Endothelial cell of umbilical vein (primary cell): ENCODE data around the gene SLC5A10. TPM values are rescaled to one million over a fixed set of nuclear protein-coding genes. Genes with fewer than 3 reads are reported as not detected.

Source experiments
- BruUV-seq: library from RNA; stranded (reverse); fragments of 400-500 nt; replicated peaks from 2 replicates; lab custom pipeline; 2021; lab: Mats Ljungman, UMichigan
- CTCF ChIA-PET: fragments of 300-600, 350-600 bp; sonication (Branson Sonifier 250); formaldehyde crosslinking; loops from one replicate; lab custom pipeline; 2021; ENCODE audit warnings: antibody characterized with exemption, inconsistent platforms; lab: Charles Lee
- POLR2A ChIA-PET: fragments of 300-600, 350-600 bp; sonication (Branson Sonifier 250); formaldehyde crosslinking; loops from one replicate; lab custom pipeline; 2021; ENCODE audit warnings: antibody characterized with exemption, inconsistent platforms; lab: Charles Lee
- DNase-seq: peaks from one replicate; pipeline ENCODE4 v3.0.0-alpha.2; 2011; ENCODE audit warnings: low read depth, low spot score
- FAIRE-seq: peaks from 2 replicates; lab custom pipeline; 2011; peaks lifted over from hg19 to GRCh38; lab: Jason Lieb, UNC
- H2AFZ ChIP-seq: 2 replicates; pipeline ENCODE4 v1.6.0; 2012; ENCODE audit warnings: low read depth, low read length, control low read depth, inconsistent platforms
- H3K27ac ChIP-seq: 2 replicates; pipeline ENCODE4 v1.5.1; 2011; ENCODE audit warnings: low read depth, mild to moderate bottlenecking, control low read depth, low read length, moderate library complexity; ENCODE audit not compliant: insufficient read depth
- H3K27me3 ChIP-seq, 2 experiments: 2 replicates each; pipeline versions ENCODE4 v1.6.0 to v1.6.1; 2011; ENCODE audit warnings: low read length in 2 of 2, mixed read lengths in 1 of 2; ENCODE audit not compliant: control insufficient read depth in 2 of 2, insufficient read depth in 2 of 2
- H3K36me3 ChIP-seq, 2 experiments: 2 replicates in 1 of 2; 3 replicates in 1 of 2; pipeline ENCODE4 v1.5.1; 2011; ENCODE audit warnings: low read length in 2 of 2, mild to moderate bottlenecking in 1 of 2, moderate library complexity in 1 of 2; ENCODE audit not compliant: control insufficient read depth in 2 of 2, insufficient read depth in 2 of 2; ENCODE audit errors: extremely low read depth in 1 of 2
- H3K4me1 ChIP-seq: 3 replicates; pipeline ENCODE4 v1.5.1; 2011; ENCODE audit warnings: mild to moderate bottlenecking, low read length; ENCODE audit not compliant: control insufficient read depth, insufficient read depth; ENCODE audit errors: extremely low read depth
- H3K4me2 ChIP-seq: 2 replicates; pipeline ENCODE4 v1.6.1; 2011; ENCODE audit warnings: low read length, control low read depth, mixed read lengths; ENCODE audit not compliant: insufficient read depth
- H3K4me3 ChIP-seq, 3 experiments: fragments of 200-600 bp in 1 of 3; sonication (generic), shearing (Covaris generic) in 1 of 3; replicated peaks in 1 of 3; 2 replicates each; pipeline ENCODE4 v1.5.1; 2011 to 2016; ENCODE audit warnings: control low read depth in 3 of 3, low read length in 3 of 3, mild to moderate bottlenecking in 2 of 3, inconsistent platforms in 1 of 3, low read depth in 1 of 3, moderate library complexity in 1 of 3; ENCODE audit not compliant: insufficient read depth in 1 of 3
- H3K79me2 ChIP-seq: 2 replicates; pipeline ENCODE4 v1.6.0; 2012; ENCODE audit warnings: low read length, inconsistent platforms; ENCODE audit not compliant: control insufficient read depth, insufficient read depth
- H3K9ac ChIP-seq: replicated peaks from 2 replicates; pipeline ENCODE3; 2011; ENCODE audit warnings: low read length, control low read depth; ENCODE audit not compliant: insufficient read depth; ENCODE audit errors: extremely low read depth
- H3K9me1 ChIP-seq: replicated peaks from 3 replicates; pipeline ENCODE4 v1.6.0; 2011; ENCODE audit warnings: mild to moderate bottlenecking, low read length; ENCODE audit not compliant: control insufficient read depth, insufficient read depth; ENCODE audit errors: extremely low read depth
- H3K9me3 ChIP-seq: replicated peaks from 2 replicates; pipeline ENCODE4 v1.5.1; 2012; ENCODE audit warnings: low read length, inconsistent platforms; ENCODE audit not compliant: control insufficient read depth, insufficient read depth
- H4K20me1 ChIP-seq: replicated peaks from 2 replicates; pipeline ENCODE3; 2011; ENCODE audit warnings: mild to moderate bottlenecking, low read length; ENCODE audit not compliant: control insufficient read depth, insufficient read depth; ENCODE audit errors: extremely low read depth
- EZH2 ChIP-seq: IDR thresholded peaks from 2 replicates; pipeline ENCODE4 v1.6.1; 2012; ENCODE audit warnings: borderline replicate concordance, low read depth, mild to moderate bottlenecking, moderate library complexity, low read length, inconsistent platforms; ENCODE audit not compliant: severe bottlenecking
- FOS ChIP-seq: IDR thresholded peaks from 2 replicates; pipeline ENCODE4 v1.6.1; 2011; ENCODE audit warnings: mild to moderate bottlenecking, low read length, moderate library complexity, borderline replicate concordance; ENCODE audit not compliant: insufficient read depth
- GATA2 ChIP-seq: IDR thresholded peaks from 2 replicates; pipeline ENCODE4 v1.7.0; 2011; ENCODE audit warnings: low read depth, mild to moderate bottlenecking, moderate library complexity, mixed read lengths, low read length; ENCODE audit not compliant: insufficient read length, insufficient read depth
- JUN ChIP-seq: IDR thresholded peaks from 2 replicates; pipeline ENCODE4 v1.6.1; 2011; ENCODE audit warnings: borderline replicate concordance, low read depth; ENCODE audit not compliant: insufficient read length, insufficient read depth
- MAX ChIP-seq: IDR thresholded peaks from 2 replicates; pipeline ENCODE4 v1.6.1; 2011; ENCODE audit not compliant: insufficient read depth, insufficient read length
- MYC ChIP-seq: IDR thresholded peaks from one replicate; pipeline ENCODE4 v1.6.1; 2011; ENCODE audit warnings: mild to moderate bottlenecking, low read depth, low read length
- POLR2A ChIP-seq: IDR thresholded peaks from 2 replicates; pipeline ENCODE4 v1.6.1; 2012; ENCODE audit warnings: low read depth, mild to moderate bottlenecking, control low read depth, low read length
- POLR2AphosphoS5 ChIP-seq: IDR thresholded peaks from 2 replicates; pipeline ENCODE4 v1.6.1; 2012; ENCODE audit warnings: low read depth, mild to moderate bottlenecking, control low read depth, low read length, moderate library complexity; ENCODE audit not compliant: insufficient read depth
- dilution Hi-C: fragments of 300-500 bp; cut with MboI; formaldehyde crosslinking; loops from one replicate; pipeline ENCODE4 v1.15.0; 2019; ENCODE audit warnings: low sequenced_read_pairs; ENCODE audit not compliant: extremely low pct_ligation_motif_present
- intact Hi-C: fragments of 100-400 bp; cut with micrococcal nuclease; formaldehyde crosslinking; loops from one replicate; pipeline ENCODE4 v1.10.0; 2022
- polyA plus RNA-seq, 4 experiments: library from polyadenylated mRNA; depleted of rRNA in 3 of 4; stranded (reverse) in 3 of 4; unstranded in 1 of 4; fragments of >200 nt; gene quantifications; 2 replicates each; pipeline versions ENCODE4 v1.2.1 to v1.2.3, GENCODE V29; 2011 to 2012; ENCODE audit warnings: missing spikeins in 1 of 4
- total RNA-seq: library from RNA; stranded (reverse); gene quantifications from 2 replicates; pipeline ENCODE4 v1.2.3, GENCODE V29; 2021
- TF ChIP-seq, protein P1 (sequence below), 2 donors: IDR thresholded peaks; 1 replicate in 1 of 2; 2 replicates in 1 of 2; pipeline ENCODE4 v1.5.1; 2011; ENCODE audit warnings: low read length in 2 of 2, mild to moderate bottlenecking in 2 of 2, moderate library complexity in 2 of 2, control low read depth in 1 of 2, inconsistent platforms in 1 of 2, low read depth in 1 of 2; ENCODE audit not compliant: insufficient read depth in 1 of 2; ENCODE audit errors: extremely low read depth in 1 of 2

The SLC5A10 gene
- total and polyA plus RNA-seq, 2 donors (not counting 3 experiments of a cell fraction or from before 2014, with no cell fraction given), result not detected

DNA sequence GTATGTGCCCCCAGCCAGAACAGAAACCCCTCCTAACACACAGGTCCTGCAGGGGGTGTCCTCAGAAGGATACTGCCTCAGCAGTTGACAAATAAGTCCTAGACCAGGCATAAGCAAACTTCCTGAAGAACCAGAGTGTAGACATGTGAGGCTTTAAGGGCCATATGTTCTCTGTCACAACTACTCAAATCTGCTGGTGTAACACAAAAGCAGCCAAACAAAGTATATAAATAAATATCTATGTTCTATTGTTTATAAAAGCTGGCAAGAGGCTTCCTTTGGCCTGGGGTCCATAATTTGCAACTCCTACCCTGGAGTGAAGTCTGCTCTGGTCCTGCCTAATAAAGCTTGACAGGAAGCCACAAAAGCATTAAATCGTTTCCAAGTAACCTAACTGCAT is 42.7 kb downstream of the SLC5A10 start:
- H3K9me3 ChIP-seq, result no peaks in the 10 kb centered on the region
- H3K9ac ChIP-seq, result no peak overlapping the region
- no peak overlapping the region for H3K4me2 ChIP-seq
- H4K20me1 ChIP-seq, result no peaks in the 10 kb centered on the region
- H3K4me1 ChIP-seq, result no peaks in the 10 kb centered on the region
- no peak overlapping the region for H2AFZ ChIP-seq
- dilution Hi-C loops (no loop called here), intact Hi-C loops (no loop called here)
- CTCF ChIA-PET, result no interaction called here
- no peaks in the 10 kb centered on the region for H3K27me3 ChIP-seq
- TF ChIP-seq GATA2 (no peak), POLR2AphosphoS5 (no peak), FOS (no peak), JUN (no peak), MAX (no peak), POLR2A (no peak)
- no peak for DNase-seq
- peaks cover 0 to 2% of the 10 kb centered on the region in 2 experiments for H3K36me3 ChIP-seq
- no peak for FAIRE-seq
- BruUV-seq, result no TSS peak
- peaks cover 31% of the 10 kb centered on the region for H3K79me2 ChIP-seq
- POLR2A ChIA-PET, result no interaction called here
- H3K4me3 ChIP-seq, result no peak overlapping the region
- H3K9me1 ChIP-seq, result no peaks in the 10 kb centered on the region
- no peak overlapping the region for H3K27ac ChIP-seq

DNA sequence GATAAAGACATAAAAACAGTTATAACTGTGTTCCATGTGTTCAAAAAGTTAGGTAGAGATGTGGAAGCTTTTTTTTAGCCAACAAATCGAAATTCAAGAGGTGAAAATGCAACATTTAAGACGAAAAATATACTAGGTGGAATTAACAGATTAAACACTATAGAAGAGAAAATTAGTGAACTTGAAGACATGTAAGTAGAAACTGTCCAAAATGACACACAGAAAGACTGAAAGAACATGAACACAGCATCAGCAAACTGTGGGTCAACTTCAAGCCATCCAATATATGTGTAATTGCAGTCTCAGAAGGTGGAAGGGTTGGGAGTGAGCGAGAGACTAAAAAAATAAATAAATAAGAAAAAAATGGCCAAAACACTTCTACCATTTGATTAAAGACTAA is 43.3 kb downstream of the SLC5A10 start:
- dilution Hi-C loops (no loop called here), intact Hi-C loops (no loop called here)
- H3K9me3 ChIP-seq, result no peaks in the 10 kb centered on the region
- no peak overlapping the region for H3K4me2 ChIP-seq
- BruUV-seq, result no TSS peak
- peaks cover 33% of the 10 kb centered on the region for H3K79me2 ChIP-seq
- H3K27me3 ChIP-seq, result no peaks in the 10 kb centered on the region
- no peak overlapping the region for H3K9ac ChIP-seq
- no peak overlapping the region for H2AFZ ChIP-seq
- H3K4me1 ChIP-seq, result no peaks in the 10 kb centered on the region
- no peak overlapping the region for H3K4me3 ChIP-seq
- no peak for DNase-seq
- FAIRE-seq, result no peak
- no peak overlapping the region for H3K27ac ChIP-seq
- no peaks in the 10 kb centered on the region for H4K20me1 ChIP-seq
- ChIA-PET POLR2A (no interaction called here), CTCF (no interaction called here)
- TF ChIP-seq GATA2, result no peak
- no peak for TF ChIP-seq POLR2AphosphoS5
- TF ChIP-seq POLR2A, result no peak
- TF ChIP-seq JUN, result no peak
- TF ChIP-seq EZH2, result no peak
- TF ChIP-seq MAX, result no peak
- TF ChIP-seq, protein P1, sequence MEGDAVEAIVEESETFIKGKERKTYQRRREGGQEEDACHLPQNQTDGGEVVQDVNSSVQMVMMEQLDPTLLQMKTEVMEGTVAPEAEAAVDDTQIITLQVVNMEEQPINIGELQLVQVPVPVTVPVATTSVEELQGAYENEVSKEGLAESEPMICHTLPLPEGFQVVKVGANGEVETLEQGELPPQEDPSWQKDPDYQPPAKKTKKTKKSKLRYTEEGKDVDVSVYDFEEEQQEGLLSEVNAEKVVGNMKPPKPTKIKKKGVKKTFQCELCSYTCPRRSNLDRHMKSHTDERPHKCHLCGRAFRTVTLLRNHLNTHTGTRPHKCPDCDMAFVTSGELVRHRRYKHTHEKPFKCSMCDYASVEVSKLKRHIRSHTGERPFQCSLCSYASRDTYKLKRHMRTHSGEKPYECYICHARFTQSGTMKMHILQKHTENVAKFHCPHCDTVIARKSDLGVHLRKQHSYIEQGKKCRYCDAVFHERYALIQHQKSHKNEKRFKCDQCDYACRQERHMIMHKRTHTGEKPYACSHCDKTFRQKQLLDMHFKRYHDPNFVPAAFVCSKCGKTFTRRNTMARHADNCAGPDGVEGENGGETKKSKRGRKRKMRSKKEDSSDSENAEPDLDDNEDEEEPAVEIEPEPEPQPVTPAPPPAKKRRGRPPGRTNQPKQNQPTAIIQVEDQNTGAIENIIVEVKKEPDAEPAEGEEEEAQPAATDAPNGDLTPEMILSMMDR (IDR thresholded peaks at IDR 0.05; ENCODE audit: extremely low read depth in 1 of 2, insufficient read depth in 1 of 2, low read depth in 1 of 2, low read length in 2 of 2), result no peak
- TF ChIP-seq MYC, result no peak
- TF ChIP-seq FOS, result no peak
- peaks cover 0 to 2% of the 10 kb centered on the region in 2 experiments for H3K36me3 ChIP-seq
- no peaks in the 10 kb centered on the region for H3K9me1 ChIP-seq
